Breast epithelium (tissue), 3 donors: Measurements from ENCODE around the gene ATP9B.
"Not testable (repeated sequence)": the region's sequence is repeated elsewhere in the genome, so short reads cannot be mapped to it uniquely, and the experiment has no call there.

ENCODE experiments used
- POLR2AphosphoS5 ChIP-seq, 3 donors: sonication (generic); formaldehyde crosslinking; IDR thresholded peaks; one replicate each; pipeline ENCODE4 v1.6.1; 2017; ENCODE audit warnings: antibody characterized with exemption in 3 of 3
- TF ChIP-seq, protein P1 (sequence below), 3 donors: fragments of 450-650 bp; IDR thresholded peaks; one replicate each; pipeline ENCODE4 v1.5.1; 2016 to 2017; ENCODE audit warnings: antibody characterized with exemption in 3 of 3, mild to moderate bottlenecking in 3 of 3, moderate library complexity in 3 of 3

DNA sequence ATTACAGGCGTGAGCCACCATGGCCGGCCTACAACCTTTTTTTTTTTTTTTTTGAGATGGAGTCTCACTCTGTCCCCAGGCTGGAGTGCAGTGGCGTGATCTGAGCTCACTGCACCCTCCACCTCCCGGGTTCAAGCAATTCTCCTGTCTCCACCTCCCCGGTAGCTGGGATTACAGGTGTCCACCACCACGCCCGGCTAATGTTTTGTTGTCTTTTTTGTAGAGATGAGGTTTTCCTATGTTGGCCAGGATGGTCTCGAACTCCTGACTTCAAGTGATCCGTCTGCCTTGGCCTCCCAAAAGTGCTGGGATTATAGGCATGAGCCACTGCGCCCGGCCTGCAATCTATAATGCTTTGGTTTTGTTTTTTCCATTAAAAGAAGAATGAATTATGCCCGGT is 307.5 kb downstream of the ATP9B start:
- TF ChIP-seq POLR2AphosphoS5 (IDR thresholded peaks at IDR 0.05): not testable (repeated sequence)
- TF ChIP-seq, protein P1, sequence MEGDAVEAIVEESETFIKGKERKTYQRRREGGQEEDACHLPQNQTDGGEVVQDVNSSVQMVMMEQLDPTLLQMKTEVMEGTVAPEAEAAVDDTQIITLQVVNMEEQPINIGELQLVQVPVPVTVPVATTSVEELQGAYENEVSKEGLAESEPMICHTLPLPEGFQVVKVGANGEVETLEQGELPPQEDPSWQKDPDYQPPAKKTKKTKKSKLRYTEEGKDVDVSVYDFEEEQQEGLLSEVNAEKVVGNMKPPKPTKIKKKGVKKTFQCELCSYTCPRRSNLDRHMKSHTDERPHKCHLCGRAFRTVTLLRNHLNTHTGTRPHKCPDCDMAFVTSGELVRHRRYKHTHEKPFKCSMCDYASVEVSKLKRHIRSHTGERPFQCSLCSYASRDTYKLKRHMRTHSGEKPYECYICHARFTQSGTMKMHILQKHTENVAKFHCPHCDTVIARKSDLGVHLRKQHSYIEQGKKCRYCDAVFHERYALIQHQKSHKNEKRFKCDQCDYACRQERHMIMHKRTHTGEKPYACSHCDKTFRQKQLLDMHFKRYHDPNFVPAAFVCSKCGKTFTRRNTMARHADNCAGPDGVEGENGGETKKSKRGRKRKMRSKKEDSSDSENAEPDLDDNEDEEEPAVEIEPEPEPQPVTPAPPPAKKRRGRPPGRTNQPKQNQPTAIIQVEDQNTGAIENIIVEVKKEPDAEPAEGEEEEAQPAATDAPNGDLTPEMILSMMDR (IDR thresholded peaks at IDR 0.05): not testable (repeated sequence)
